ENCODE measurements around the gene C13orf46. TPM values are rescaled to one million over a fixed set of nuclear protein-coding genes. Genes with fewer than 3 reads are reported as not detected.

The C13orf46 gene
- total RNA-seq, 1 donor from 2014 or later: 4.8 TPM

- no peak overlapping the region for H3K4me3 ChIP-seq
- peak in 1 of 2 donors; percentile 83 for DNase-seq (ENCODE audit: low spot score in 2 of 2)
- H3K36me3 ChIP-seq: peaks cover 35 to 53% of the 10 kb centered on the region in 2 donors
- no peaks in the 10 kb centered on the region for H3K9me3 ChIP-seq
- H3K27ac ChIP-seq: peak overlapping the region; percentile 49 to 58
- H3K4me1 ChIP-seq: peaks cover 6 to 8% of the 10 kb centered on the region in 2 donors
- intact Hi-C loops (cut with DNase I): no loop called here
- TF ChIP-seq, protein P1, sequence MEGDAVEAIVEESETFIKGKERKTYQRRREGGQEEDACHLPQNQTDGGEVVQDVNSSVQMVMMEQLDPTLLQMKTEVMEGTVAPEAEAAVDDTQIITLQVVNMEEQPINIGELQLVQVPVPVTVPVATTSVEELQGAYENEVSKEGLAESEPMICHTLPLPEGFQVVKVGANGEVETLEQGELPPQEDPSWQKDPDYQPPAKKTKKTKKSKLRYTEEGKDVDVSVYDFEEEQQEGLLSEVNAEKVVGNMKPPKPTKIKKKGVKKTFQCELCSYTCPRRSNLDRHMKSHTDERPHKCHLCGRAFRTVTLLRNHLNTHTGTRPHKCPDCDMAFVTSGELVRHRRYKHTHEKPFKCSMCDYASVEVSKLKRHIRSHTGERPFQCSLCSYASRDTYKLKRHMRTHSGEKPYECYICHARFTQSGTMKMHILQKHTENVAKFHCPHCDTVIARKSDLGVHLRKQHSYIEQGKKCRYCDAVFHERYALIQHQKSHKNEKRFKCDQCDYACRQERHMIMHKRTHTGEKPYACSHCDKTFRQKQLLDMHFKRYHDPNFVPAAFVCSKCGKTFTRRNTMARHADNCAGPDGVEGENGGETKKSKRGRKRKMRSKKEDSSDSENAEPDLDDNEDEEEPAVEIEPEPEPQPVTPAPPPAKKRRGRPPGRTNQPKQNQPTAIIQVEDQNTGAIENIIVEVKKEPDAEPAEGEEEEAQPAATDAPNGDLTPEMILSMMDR (IDR thresholded peaks at IDR 0.05): no peak
- no peaks in the 10 kb centered on the region for H3K27me3 ChIP-seq
These were observed 24.2 kb upstream of the C13orf46 start for GRCh38 chr13:113997845-113998751.

DNA sequence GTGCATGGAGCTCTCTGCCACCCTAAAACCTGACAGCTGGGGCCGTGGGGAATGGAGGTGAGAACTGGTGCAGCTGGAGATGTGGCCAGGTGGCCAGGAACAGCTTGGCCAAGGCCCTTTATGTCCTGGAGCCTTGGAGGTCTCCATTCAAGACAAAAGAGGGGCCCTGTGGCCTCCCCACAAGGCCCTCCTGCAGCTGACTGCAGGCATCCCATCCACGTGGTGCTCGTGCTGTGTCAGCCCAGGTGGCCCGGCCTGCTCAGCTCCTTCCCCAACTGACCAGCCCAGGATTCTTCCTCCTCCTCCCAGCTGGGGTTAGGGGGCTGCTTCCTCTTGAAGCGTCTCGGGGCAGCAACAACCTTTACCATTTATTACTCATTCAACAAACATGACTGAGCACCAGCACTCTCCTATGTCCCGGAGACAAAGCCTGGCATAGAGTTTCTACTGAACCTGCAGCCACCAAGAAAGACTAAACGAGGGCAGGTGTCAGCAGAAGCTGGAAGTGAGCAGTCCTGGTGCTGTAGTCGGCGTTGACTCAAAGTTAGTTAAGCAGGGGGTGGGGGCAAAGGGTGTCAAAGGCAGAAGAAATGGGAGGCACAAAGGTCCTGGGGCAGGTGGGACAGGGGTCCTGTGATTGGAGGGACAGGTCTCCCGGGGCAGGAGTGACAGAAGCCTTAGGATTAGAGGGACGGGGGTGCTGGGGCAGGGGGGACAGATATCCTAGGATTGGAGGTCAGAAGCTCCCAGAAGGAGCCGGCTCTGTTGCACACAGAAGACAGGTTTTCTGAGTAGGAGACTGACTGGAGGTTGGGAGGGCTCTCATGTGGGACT is 23.3 kb upstream of the C13orf46 start:
- H3K4me3 ChIP-seq: no peak overlapping the region
- intact Hi-C loops (cut with DNase I): no loop called here
- no peaks in the 10 kb centered on the region for H3K27me3 ChIP-seq
- peak overlapping the region; percentile 49 to 58 for H3K27ac ChIP-seq
- DNase-seq (ENCODE audit: low spot score in 2 of 2): no peak
- H3K36me3 ChIP-seq: peaks cover 32 to 53% of the 10 kb centered on the region in 2 donors
- TF ChIP-seq, protein P1 (IDR thresholded peaks at IDR 0.05): no peak
- peaks cover 6 to 8% of the 10 kb centered on the region in 2 donors for H3K4me1 ChIP-seq
- H3K9me3 ChIP-seq: no peaks in the 10 kb centered on the region

DNA sequence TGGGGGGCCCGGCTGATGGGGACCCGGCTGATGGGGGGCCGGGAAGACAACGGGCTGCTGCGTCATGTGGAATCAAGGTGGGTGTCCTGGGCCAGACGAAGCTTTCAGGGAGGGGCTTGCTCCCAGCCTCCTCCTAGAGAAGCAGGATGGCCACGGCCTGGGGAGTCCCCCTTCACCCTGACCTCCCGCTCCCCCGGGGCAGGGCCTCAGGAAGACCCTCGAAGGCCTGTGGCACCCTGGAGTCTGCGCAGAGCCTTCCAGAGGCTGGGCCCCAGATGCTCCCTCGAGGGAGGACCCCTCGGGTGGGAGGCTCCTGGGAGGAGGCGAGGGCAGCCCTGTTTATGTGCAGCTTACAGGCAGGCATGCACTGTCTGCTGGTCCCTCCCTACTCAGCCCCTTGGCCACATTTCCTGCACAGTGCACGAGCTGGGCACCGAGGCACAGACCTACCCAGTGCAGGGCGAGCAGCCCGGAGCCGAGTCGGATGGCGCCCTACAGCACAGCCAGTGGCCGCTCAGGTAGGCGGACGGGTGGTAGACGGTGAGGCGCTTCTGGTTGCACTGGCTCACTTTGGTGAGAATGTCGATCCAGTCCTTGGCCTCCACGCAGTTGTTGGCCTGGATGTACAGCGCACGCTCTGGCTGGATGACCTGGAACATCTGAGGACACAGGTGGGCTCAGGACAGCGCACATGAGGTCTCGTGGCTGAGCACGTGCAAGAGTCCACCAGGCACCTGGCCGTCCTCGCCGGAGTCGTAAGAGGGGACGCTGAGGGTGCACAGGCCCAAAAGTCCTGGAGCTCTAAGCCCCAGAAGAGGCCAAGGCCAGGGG is 22.4 kb upstream of the C13orf46 start:
- Histone ChIP-seq H3K9me3 (no peaks in the 10 kb centered on the region), H3K36me3 (peaks cover 27 to 54% of the 10 kb centered on the region in 2 donors), H3K4me3 (no peak overlapping the region), H3K27ac (no peak overlapping the region), H3K4me1 (peaks cover 6 to 8% of the 10 kb centered on the region in 2 donors), H3K27me3 (no peaks in the 10 kb centered on the region)
- TF ChIP-seq, protein P1 (IDR thresholded peaks at IDR 0.05): no peak
- DNase-seq (ENCODE audit: low spot score in 2 of 2): no peak
- intact Hi-C loops (cut with DNase I): no loop called here

DNA sequence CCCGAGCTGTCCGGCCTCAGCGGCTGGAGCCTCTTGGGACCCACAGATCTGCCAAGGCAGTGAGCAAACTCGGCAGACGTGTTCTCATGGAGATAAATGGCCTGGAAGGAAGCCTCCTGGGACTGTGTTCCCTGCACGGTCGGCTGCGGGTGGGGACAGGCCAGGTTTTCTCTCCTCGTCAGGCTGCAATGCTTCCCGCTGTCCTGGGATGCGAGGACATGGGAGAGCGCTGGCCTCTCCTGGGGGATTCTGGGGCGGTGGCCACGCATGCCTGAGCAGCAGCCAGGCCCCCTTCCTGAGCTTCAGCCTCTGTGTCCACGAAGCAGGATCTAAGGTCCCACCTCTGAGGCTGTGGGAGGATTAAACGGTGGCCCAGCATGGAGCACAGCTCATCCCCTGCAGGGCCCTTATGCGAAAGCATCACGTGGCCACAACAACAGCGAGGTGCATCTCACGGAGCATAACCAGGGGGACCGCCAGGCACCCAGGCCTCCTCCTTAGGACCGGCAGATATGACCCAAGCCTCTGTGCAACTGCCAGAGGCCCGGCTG is 21.2 kb upstream of the C13orf46 start:
- Histone ChIP-seq H3K27me3 (no peaks in the 10 kb centered on the region), H3K4me3 (no peak overlapping the region), H3K27ac (no peak overlapping the region), H3K9me3 (no peaks in the 10 kb centered on the region), H3K4me1 (peaks cover 6 to 8% of the 10 kb centered on the region in 2 donors), H3K36me3 (peaks cover 34 to 56% of the 10 kb centered on the region in 2 donors)
- no peak for DNase-seq (ENCODE audit: low spot score in 2 of 2)
- intact Hi-C loops (cut with DNase I): no loop called here
- TF ChIP-seq, protein P1 (IDR thresholded peaks at IDR 0.05): no peak
